ENCODE data around the gene MOB3A.

MOB3A gene

DNA sequence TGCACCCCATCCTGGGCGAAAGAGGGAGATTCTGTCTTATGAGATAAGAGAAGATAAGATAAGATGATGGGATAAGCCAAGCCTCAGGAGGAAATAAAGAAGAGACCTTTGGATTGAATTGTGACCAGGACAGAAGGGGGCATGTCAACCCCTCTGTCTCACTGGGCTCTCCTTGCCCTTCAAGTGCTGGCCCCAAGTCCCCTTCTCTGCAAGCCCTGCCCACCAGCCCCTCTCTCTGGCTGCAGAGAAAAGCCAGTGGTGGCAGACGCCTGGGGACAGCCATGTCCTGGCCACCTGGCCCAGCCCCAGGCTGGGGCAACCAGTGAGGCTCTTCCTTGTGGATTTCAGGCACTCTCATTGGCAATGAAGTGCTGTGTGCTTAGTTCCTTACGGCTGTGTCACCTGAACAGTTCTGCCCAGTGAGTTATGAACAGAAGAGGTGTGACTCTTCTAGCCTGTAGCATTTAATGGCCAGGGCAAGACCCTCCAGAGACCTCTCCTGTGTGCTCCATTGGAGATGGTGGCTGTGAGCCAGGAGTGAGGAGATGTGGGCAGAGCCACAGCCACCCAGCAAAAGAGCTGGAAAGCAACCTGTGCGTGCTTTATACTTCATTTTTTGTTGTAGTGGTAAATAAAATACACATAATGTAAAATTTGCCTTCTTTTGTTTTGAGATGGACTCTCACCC lies 74.5 kb downstream of the MOB3A start:
- no peak for DNase-seq
